K562 (cell line): ENCODE results near the gene MYRIP. TPM values are rescaled to one million over a fixed set of nuclear protein-coding genes. Genes with fewer than 3 reads are reported as not detected.
A peak's percentile ranks its signal among the peaks of the same experiment; 100 is the strongest.

Experiments used
- CREBBP ChIP-seq: IDR thresholded peaks from one replicate; pipeline ENCODE4 v1.6.1; 2012; ENCODE audit warnings: low read depth, mild to moderate bottlenecking, control low read depth, inconsistent platforms, low read length
- DPF2 ChIP-seq: fragments of 450-650 bp; IDR thresholded peaks from 2 replicates; pipeline ENCODE4 v1.6.1; 2016
- ETS2 ChIP-seq: IDR thresholded peaks from 2 replicates; pipeline ENCODE4 v1.6.1; 2016; ENCODE audit warnings: borderline replicate concordance, missing genetic modification characterization, mild to moderate bottlenecking, moderate library complexity, missing compliant biosample characterization; ENCODE audit not compliant: poor library complexity, severe bottlenecking
- FOS ChIP-seq: IDR thresholded peaks from 3 replicates; pipeline ENCODE4 v1.6.1; 2011; ENCODE audit not compliant: insufficient read length; ENCODE audit errors: extremely low read depth
- FOXA1 ChIP-seq: fragments of 450-650 bp; IDR thresholded peaks from 2 replicates; pipeline ENCODE4 v1.6.1; 2016; ENCODE audit warnings: mild to moderate bottlenecking, borderline replicate concordance
- GABPA ChIP-seq: fragments of 200-800 bp; sonication (Bioruptor generic); conservative IDR thresholded peaks from 2 replicates; pipeline ENCODE4 v1.6.1; 2016; ENCODE audit warnings: low read depth, missing genetic modification characterization, missing compliant biosample characterization
- GTF2E2 ChIP-seq: fragments of 200-800 bp; sonication (Bioruptor generic); IDR thresholded peaks from 2 replicates; pipeline ENCODE4 v1.6.1; 2016; ENCODE audit warnings: missing genetic modification characterization, missing compliant biosample characterization
- HDAC3 ChIP-seq: fragments of 450-650 bp; IDR thresholded peaks from 2 replicates; pipeline ENCODE4 v1.6.1; 2018; ENCODE audit warnings: borderline replicate concordance, mild to moderate bottlenecking, moderate library complexity; ENCODE audit not compliant: partially characterized antibody
- KLF1 ChIP-seq: fragments of 450-650 bp; IDR thresholded peaks from 2 replicates; pipeline ENCODE4 v1.6.1; 2016; ENCODE audit warnings: missing genetic modification characterization, missing compliant biosample characterization
- KLF13 ChIP-seq: fragments of 450-650 bp; IDR thresholded peaks from 2 replicates; pipeline ENCODE4 v1.6.1; 2016; ENCODE audit warnings: missing genetic modification characterization, low read depth, mild to moderate bottlenecking, missing compliant biosample characterization, moderate library complexity, borderline replicate concordance
- NCOA2 ChIP-seq, 2 experiments: fragments of 450-650 bp; IDR thresholded peaks; 2 replicates each; pipeline ENCODE4 v1.6.1; 2018; ENCODE audit warnings: mild to moderate bottlenecking in 2 of 2, moderate library complexity in 1 of 2; ENCODE audit not compliant: partially characterized antibody in 2 of 2
- NELFE ChIP-seq: IDR thresholded peaks from 2 replicates; pipeline ENCODE4 v1.6.1; 2011; ENCODE audit warnings: mild to moderate bottlenecking; ENCODE audit not compliant: insufficient read depth, insufficient read length
- POLR3A ChIP-seq: IDR thresholded peaks from 2 replicates; pipeline ENCODE4 v1.6.1; 2011; ENCODE audit warnings: borderline replicate concordance, mild to moderate bottlenecking, moderate library complexity; ENCODE audit not compliant: insufficient read length, insufficient read depth; ENCODE audit errors: extremely low read depth
- RB1 ChIP-seq: fragments of 450-650 bp; IDR thresholded peaks from 2 replicates; pipeline ENCODE4 v1.6.1; 2017; ENCODE audit warnings: low read depth, mild to moderate bottlenecking
- SMARCE1 ChIP-seq: fragments of 450-650 bp; IDR thresholded peaks from 2 replicates; pipeline ENCODE4 v1.7.1; 2016; ENCODE audit warnings: mild to moderate bottlenecking
- TAF9B ChIP-seq: fragments of 450-650 bp; IDR thresholded peaks from 2 replicates; pipeline ENCODE4 v1.6.1; 2018; ENCODE audit warnings: mild to moderate bottlenecking; ENCODE audit not compliant: partially characterized antibody
- VEZF1 ChIP-seq: fragments of 200-800 bp; sonication (Bioruptor generic); IDR thresholded peaks from 2 replicates; pipeline ENCODE4 v1.6.1; 2017; ENCODE audit warnings: missing genetic modification characterization, missing compliant biosample characterization
- ZBTB7A ChIP-seq: IDR thresholded peaks from 2 replicates; pipeline ENCODE4 v1.6.1; 2011; ENCODE audit warnings: low read depth, mild to moderate bottlenecking, low read length, moderate library complexity, borderline replicate concordance; ENCODE audit not compliant: control insufficient read depth
- ZNF830 ChIP-seq: fragments of 250-450 bp; sonication (Bioruptor Pico); IDR thresholded peaks from 2 replicates; pipeline ENCODE4 v1.5.0; 2021; ENCODE audit warnings: mild to moderate bottlenecking
- ZSCAN29 ChIP-seq: fragments of 450-650 bp; IDR thresholded peaks from 2 replicates; pipeline ENCODE4 v1.6.1; 2017
- polyA plus RNA-seq, 8 experiments: library from polyadenylated mRNA; depleted of rRNA in 4 of 8; stranded (reverse) in 5 of 8; unstranded in 3 of 8; fragments of >200 nt; fragmentation: Nextera tagmentation in 2 of 8; fragmentation: Illumina TruSeq in 1 of 8; extraction: Ambion mirVana in 2 of 8; extraction: Trizol in 1 of 8; gene quantifications; 2 replicates each; pipeline versions ENCODE4 v1.2.1 to v1.2.3, GENCODE V29; 2011 to 2014; ENCODE audit warnings: inconsistent platforms in 1 of 8, missing spikeins in 1 of 8
- total RNA-seq, 7 experiments: library from RNA; depleted of rRNA in 6 of 7; stranded (reverse); fragments of >200 nt in 6 of 7; fragmentation: Illumina TruSeq in 2 of 7; extraction: Trizol in 2 of 7; gene quantifications; 2 replicates each; pipeline versions ENCODE4 v1.2.1 to v1.2.3, GENCODE V29; 2011 to 2021; ENCODE audit warnings: low replicate concordance in 1 of 7
- TF ChIP-seq, protein P1 (sequence below): fragments of 450-650 bp; IDR thresholded peaks from 2 replicates; pipeline ENCODE4 v1.6.1; 2018; ENCODE audit warnings: mild to moderate bottlenecking, low read depth; ENCODE audit not compliant: partially characterized antibody
- TF ChIP-seq, protein P2 (sequence below): fragments of 250-450 bp; sonication (Bioruptor Pico); IDR thresholded peaks from 2 replicates; pipeline ENCODE4 v1.5.0; 2021

Gene MYRIP
- total and polyA plus RNA-seq, 9 of the 15 experiments (the other 6 are each of a cell fraction or from before 2014, with no cell fraction given): 0.03 to 0.12 TPM; not detected in 7

DNA sequence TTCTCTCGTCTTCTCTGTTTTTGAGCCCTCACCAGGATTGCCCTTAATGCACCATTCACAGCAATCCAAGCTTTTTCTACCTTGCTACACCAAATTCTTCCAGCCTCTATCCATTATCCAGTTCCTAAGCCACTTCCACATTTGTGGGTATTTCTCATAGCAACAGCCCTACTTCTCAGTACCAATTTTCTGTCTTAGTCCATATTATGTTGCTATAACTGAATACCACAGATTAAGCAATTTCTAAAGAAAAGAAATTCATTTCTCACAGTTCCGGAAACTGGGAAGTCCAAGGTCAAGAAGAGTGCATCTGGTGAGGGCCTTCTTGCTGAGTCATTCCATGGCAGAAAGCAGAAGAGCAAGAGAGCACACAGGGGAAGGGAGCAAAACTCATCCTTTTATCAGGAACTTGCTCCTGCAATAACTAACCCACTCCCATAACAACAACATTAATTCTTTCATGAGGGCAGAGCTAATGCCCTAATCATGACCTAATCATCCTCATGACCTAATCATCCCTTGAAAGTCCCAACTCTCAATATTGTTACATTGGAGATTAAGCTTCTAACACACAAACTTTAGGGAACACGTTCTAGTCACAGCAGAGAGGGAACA lies 490.4 kb downstream of the MYRIP start (continued):
- TF ChIP-seq NCOA2 (IDR thresholded peaks at IDR 0.05; ENCODE audit: partially characterized antibody in 2 of 2) (peak; percentile 29 to 32), ETS2 (tag) (no peak), CREBBP (no peak), FOXA1 (no peak), KLF1 (tag) (no peak), GTF2E2 (tag) (peak; percentile 87; the same call in 1 of the 2 replicates), FOS (no peak), KLF13 (tag) (no peak), GABPA (tag) (peak; percentile 71), VEZF1 (no peak; the same call in none of the 2 replicates), RB1 (0 out of 2 replicates have a peak, but pooled peaks have one; percentile 7), NELFE (no peak), ZNF830 (CRISPR knock-in tag) (no peak), POLR3A (no peak), ZBTB7A (no peak), TAF9B (peak; percentile 96), DPF2 (peak; percentile 94), ZSCAN29 (no peak), SMARCE1 (peak; percentile 89), HDAC3 (peak; percentile 52)
- TF ChIP-seq, protein P1, sequence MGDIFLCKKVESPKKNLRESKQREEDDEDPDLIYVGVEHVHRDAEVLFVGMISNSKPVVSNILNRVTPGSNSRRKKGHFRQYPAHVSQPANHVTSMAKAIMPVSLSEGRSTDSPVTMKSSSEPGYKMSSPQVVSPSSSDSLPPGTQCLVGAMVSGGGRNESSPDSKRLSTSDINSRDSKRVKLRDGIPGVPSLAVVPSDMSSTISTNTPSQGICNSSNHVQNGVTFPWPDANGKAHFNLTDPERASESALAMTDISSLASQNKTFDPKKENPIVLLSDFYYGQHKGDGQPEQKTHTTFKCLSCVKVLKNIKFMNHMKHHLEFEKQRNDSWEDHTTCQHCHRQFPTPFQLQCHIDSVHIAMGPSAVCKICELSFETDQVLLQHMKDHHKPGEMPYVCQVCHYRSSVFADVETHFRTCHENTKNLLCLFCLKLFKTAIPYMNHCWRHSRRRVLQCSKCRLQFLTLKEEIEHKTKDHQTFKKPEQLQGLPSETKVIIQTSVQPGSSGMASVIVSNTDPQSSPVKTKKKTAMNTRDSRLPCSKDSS: no peak
- TF ChIP-seq, protein P2, sequence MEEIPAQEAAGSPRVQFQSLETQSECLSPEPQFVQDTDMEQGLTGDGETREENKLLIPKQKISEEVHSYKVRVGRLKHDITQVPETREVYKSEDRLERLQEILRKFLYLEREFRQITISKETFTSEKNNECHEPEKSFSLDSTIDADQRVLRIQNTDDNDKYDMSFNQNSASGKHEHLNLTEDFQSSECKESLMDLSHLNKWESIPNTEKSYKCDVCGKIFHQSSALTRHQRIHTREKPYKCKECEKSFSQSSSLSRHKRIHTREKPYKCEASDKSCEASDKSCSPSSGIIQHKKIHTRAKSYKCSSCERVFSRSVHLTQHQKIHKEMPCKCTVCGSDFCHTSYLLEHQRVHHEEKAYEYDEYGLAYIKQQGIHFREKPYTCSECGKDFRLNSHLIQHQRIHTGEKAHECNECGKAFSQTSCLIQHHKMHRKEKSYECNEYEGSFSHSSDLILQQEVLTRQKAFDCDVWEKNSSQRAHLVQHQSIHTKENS (CRISPR knock-in tag): no peak
